Psoas muscle (tissue), 8 donors: ENCODE results near the gene WDR27. TPM values are rescaled to one million over a fixed set of nuclear protein-coding genes. Genes with fewer than 3 reads are reported as not detected.

ENCODE experiments used
- ATAC-seq, 4 donors: fragments of 200-7000 bp; cut with Tn5 transposase; one replicate each; pipeline ENCODE4 v1.9.1; 2020; ENCODE audit warnings: moderate library complexity in 3 of 4, mild to moderate bottlenecking in 2 of 4
- DNase-seq, 2 donors: peaks; one replicate each; pipeline ENCODE4 v3.0.0-alpha.2; 2020
- H3K27ac ChIP-seq: fragments of 200-600 bp; one replicate; pipeline ENCODE4 v1.8.0; 2022
- H3K27me3 ChIP-seq, 3 donors: fragments of 200-600 bp in 1 of 3; one replicate each; pipeline versions ENCODE4 v1.6.1 to v1.8.0; 2013 to 2022; ENCODE audit warnings: low read length in 2 of 3, mild to moderate bottlenecking in 2 of 3, moderate library complexity in 1 of 3; ENCODE audit not compliant: insufficient read depth in 3 of 3
- H3K36me3 ChIP-seq, 2 donors: fragments of 200-600 bp in 1 of 2; one replicate each; pipeline versions ENCODE4 v1.6.1 to v1.8.0; 2013 to 2022; ENCODE audit warnings: low read depth in 1 of 2, mild to moderate bottlenecking in 1 of 2, moderate library complexity in 1 of 2; ENCODE audit not compliant: insufficient read depth in 1 of 2
- H3K4me1 ChIP-seq: fragments of 200-600 bp; one replicate; pipeline ENCODE4 v1.8.0; 2022
- H3K4me3 ChIP-seq: fragments of 200-600 bp; one replicate; pipeline ENCODE4 v1.8.0; 2022; ENCODE audit warnings: mild to moderate bottlenecking
- H3K9me3 ChIP-seq: fragments of 200-600 bp; one replicate; pipeline ENCODE4 v1.8.0; 2022
- WGBS, 3 donors: extraction: QIAGEN DNeasy Blood & Tissue Kit; methylation state at CpG; one replicate each; pipeline versions ENCODE4 v1.1.6 to v1.1.7; 2013; 5-methylcytosine and 5-hydroxymethylcytosine counted together
- intact Hi-C, 2 donors: fragments of 100-400 bp; cut with DNase I; formaldehyde crosslinking; loops; one replicate each; pipeline versions ENCODE4 v1.11.0 to v1.14.2; 2022
- polyA plus RNA-seq, 3 donors: library from polyadenylated mRNA; stranded (reverse); fragments of 200-250 nt; gene quantifications; one replicate each; pipeline ENCODE4 v1.2.3, GENCODE V29; 2013
- total RNA-seq, 4 donors: library from RNA; stranded (reverse); fragmentation: NEBNext Ultra II Directional in 2 of 4; extraction: Animal tissue kit (Norgen Biotek cat#: 25700) in 2 of 4; gene quantifications; one replicate each; pipeline versions ENCODE4 v1.2.1 to v1.2.4, GENCODE V29; 2021 to 2023
- TF ChIP-seq, protein P1 (sequence below): fragments of 200-600 bp; IDR thresholded peaks from one replicate; pipeline ENCODE4 v1.8.0; 2022; ENCODE audit warnings: antibody characterized with exemption
- donor health status: healthy with polysubstance abuse.
- donor health status: DM: no; HTN: no; CAD: no; lungs with moderate emphysema.
- donor health status: Bipolar disorder and iron deficiency.
- donor health status: healthy.
- donor health status: DM: yes; HTN: yes; CAD: no.
- donor health status: DM: no; HTN: no; CAD: no.
- donor health status: DM: no; HTN: no; CAD: no.
- donor health status: DM: yes; HTN: yes; CAD: no.

WDR27 gene
- total and polyA plus RNA-seq, 7 donors = 3.1 to 14.4 (median 5.5) TPM

DNA sequence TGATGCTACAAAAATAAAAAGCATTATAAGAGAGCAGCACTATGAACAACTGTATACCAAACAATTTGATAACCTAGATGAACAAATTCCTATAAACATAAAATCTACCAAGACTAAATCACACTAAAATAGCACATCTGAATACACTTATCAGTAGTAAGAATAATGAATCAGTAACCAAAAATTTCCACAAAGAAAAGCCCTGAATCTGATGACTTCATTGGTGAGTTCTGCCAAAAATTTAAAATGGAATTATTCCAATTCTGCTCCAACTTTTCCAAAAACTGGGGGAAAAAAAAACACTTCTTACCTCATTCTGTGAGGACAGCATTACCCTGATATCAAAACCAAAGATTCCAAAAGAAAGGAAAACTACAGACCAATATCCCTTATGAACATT lies 206.2 kb downstream of the WDR27 start:
- Histone ChIP-seq H3K9me3 (no peaks in the 10 kb centered on the region), H3K36me3 (no peaks in the 10 kb centered on the region), H3K27ac (no peak overlapping the region), H3K4me1 (no peaks in the 10 kb centered on the region), H3K4me3 (no peak overlapping the region), H3K27me3 (no peaks in the 10 kb centered on the region)
- DNase-seq (no peak), ATAC-seq (no peak)
- intact Hi-C loops = no loop called here
- TF ChIP-seq, protein P1, sequence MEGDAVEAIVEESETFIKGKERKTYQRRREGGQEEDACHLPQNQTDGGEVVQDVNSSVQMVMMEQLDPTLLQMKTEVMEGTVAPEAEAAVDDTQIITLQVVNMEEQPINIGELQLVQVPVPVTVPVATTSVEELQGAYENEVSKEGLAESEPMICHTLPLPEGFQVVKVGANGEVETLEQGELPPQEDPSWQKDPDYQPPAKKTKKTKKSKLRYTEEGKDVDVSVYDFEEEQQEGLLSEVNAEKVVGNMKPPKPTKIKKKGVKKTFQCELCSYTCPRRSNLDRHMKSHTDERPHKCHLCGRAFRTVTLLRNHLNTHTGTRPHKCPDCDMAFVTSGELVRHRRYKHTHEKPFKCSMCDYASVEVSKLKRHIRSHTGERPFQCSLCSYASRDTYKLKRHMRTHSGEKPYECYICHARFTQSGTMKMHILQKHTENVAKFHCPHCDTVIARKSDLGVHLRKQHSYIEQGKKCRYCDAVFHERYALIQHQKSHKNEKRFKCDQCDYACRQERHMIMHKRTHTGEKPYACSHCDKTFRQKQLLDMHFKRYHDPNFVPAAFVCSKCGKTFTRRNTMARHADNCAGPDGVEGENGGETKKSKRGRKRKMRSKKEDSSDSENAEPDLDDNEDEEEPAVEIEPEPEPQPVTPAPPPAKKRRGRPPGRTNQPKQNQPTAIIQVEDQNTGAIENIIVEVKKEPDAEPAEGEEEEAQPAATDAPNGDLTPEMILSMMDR = no peak

DNA sequence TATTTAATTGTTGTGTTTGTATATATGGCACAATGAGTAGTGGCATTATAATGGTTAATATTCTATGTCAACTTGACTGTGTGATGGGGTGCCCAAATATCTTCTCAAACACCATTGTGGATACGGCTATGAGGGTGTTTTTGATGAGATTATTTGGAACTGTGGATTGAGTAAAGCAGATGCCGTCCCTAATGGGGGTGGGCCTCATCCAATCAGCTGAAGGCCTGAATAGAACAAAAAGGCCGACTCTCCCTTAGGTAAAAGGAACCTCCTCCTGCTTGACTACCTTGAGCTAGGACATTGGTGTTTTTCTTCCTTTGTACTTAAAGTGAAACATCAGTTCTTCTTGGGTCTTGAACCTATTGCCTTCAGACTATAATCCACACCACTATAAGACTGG lies 207.8 kb downstream of the WDR27 start:
- Histone ChIP-seq H3K27me3 (no peaks in the 10 kb centered on the region), H3K36me3 (no peaks in the 10 kb centered on the region), H3K4me1 (no peaks in the 10 kb centered on the region), H3K9me3 (no peaks in the 10 kb centered on the region), H3K4me3 (no peak overlapping the region), H3K27ac (no peak overlapping the region)
- DNase-seq (no peak), ATAC-seq (no peak)
- 95 to 98% (median 96%) methylated on average over 3 of the region's 3 CpGs for WGBS, 3 donors
- intact Hi-C loops = no loop called here
- TF ChIP-seq, protein P1 = no peak

DNA sequence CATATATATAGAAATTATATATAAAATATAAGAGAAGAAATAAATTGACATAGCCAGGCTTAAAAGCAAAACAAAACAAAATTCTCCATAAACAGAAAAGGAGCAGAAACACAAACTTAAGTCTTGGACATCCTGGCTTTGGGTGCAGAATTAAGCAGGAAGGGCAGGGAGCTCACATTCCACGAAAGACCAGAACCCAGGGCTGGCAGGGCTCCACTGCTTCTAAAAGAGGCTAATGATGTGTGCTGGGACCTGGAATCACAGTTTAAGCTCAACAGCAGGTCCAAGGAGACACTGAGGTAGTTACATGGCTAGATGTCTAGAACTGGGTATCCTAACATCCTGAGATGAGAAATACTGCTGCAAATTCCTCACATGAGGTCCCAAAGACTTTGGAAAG lies 210.3 kb downstream of the WDR27 start:
- ATAC-seq = no peak

GRCh38 chr6:169490830-169491229 lies 211.0 kb downstream of the WDR27 start:
- TF ChIP-seq, protein P1 = no peak
- no peak overlapping the region for H3K27ac ChIP-seq
- intact Hi-C loops = no loop called here

More for the DNA sequence above, 210.3 kb downstream of the WDR27 start:
- no peaks in the 10 kb centered on the region for H3K27me3 ChIP-seq
- TF ChIP-seq, protein P1 = no peak
- H3K4me1 ChIP-seq = no peaks in the 10 kb centered on the region
- DNase-seq = no peak
- H3K4me3 ChIP-seq = no peak overlapping the region
- no peaks in the 10 kb centered on the region for H3K9me3 ChIP-seq
- WGBS, 3 donors = 42 to 60% (median 56%) methylated on average over 1 of the region's 1 CpG
- no peak overlapping the region for H3K27ac ChIP-seq
- intact Hi-C loops = no loop called here
- no peaks in the 10 kb centered on the region for H3K36me3 ChIP-seq

GRCh38 chr6:169490246-169490641 lies 211.6 kb downstream of the WDR27 start:
- H3K27me3 ChIP-seq = no peaks in the 10 kb centered on the region
- TF ChIP-seq, protein P1 = no peak
- WGBS, 3 donors = 55 to 62% (median 61%) methylated on average over 6 of the region's 6 CpGs
- H3K4me3 ChIP-seq = no peak overlapping the region
- H3K36me3 ChIP-seq = no peaks in the 10 kb centered on the region
- DNase-seq = no peak
- no peak for ATAC-seq
- intact Hi-C loops = no loop called here
- H3K9me3 ChIP-seq = no peaks in the 10 kb centered on the region
- H3K27ac ChIP-seq = no peak overlapping the region
- H3K4me1 ChIP-seq = no peaks in the 10 kb centered on the region

More at GRCh38 chr6:169490830-169491229, 211.0 kb downstream of the WDR27 start:
- no peaks in the 10 kb centered on the region for H3K36me3 ChIP-seq
- H3K27me3 ChIP-seq = no peaks in the 10 kb centered on the region
- no peak overlapping the region for H3K4me3 ChIP-seq
- H3K4me1 ChIP-seq = no peaks in the 10 kb centered on the region
- H3K9me3 ChIP-seq = no peaks in the 10 kb centered on the region
- ATAC-seq (no peak), DNase-seq (no peak)
- WGBS, 3 donors = 77 to 82% (median 81%) methylated on average over 5 of the region's 5 CpGs
